ENCODE measurements around the gene SLC19A2.

DNA sequence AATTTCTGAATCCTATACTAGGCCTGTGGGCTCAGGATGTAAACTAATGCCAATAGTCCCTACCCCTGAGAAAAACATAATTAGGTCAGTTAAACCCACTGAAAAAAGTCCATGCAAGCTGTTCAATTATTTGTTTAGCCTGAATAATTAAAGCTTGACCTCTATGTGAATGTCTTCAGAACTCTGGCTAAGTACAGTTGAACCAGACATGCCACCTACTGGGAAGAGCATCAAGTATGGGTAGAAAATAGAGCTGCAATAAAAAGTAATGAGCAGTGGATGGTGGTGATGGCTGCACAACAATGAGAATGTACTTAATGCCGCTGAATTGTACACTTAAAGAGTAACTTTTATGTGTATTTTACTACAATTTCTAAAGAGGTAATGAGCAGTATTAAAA lies 23.6 kb upstream of the SLC19A2 start:
- no peak for TF ChIP-seq BHLHE40 (IDR thresholded peaks at IDR 0.05; ENCODE audit: borderline replicate concordance)
- no peak for TF ChIP-seq FOXK2 (IDR thresholded peaks at IDR 0.05)
- TF ChIP-seq FOXM1 (IDR thresholded peaks at IDR 0.05; ENCODE audit: borderline replicate concordance): no peak
- no peak for TF ChIP-seq SP1 (IDR thresholded peaks at IDR 0.05)
- TF ChIP-seq LEF1 (IDR thresholded peaks at IDR 0.05; ENCODE audit: borderline replicate concordance): no peak
- no peak for TF ChIP-seq NFRKB (IDR thresholded peaks at IDR 0.05)

Data from HEK293T (cell line).